Suprapubic skin (tissue), 4 donors: ENCODE results near the gene GNAT2. TPM values are rescaled to one million over a fixed set of nuclear protein-coding genes. Genes with fewer than 3 reads are reported as not detected.
A peak's percentile ranks its signal among the peaks of the same experiment; 100 is the strongest.

Experiments
- DNase-seq, 2 donors: peaks; one replicate each; pipeline ENCODE4 v3.0.0-alpha.2; 2019; ENCODE audit warnings: low spot score in 2 of 2
- H3K27ac ChIP-seq: fragments of 200-600 bp; sonication (generic); one replicate; pipeline ENCODE4 v1.5.1; 2019
- H3K27me3 ChIP-seq: fragments of 200-600 bp; sonication (generic); one replicate; pipeline ENCODE4 v1.5.1; 2019
- H3K36me3 ChIP-seq: fragments of 200-600 bp; sonication (generic); one replicate; pipeline ENCODE4 v1.5.1; 2019
- H3K4me1 ChIP-seq: fragments of 200-600 bp; sonication (generic); one replicate; pipeline ENCODE4 v1.5.1; 2019
- H3K4me3 ChIP-seq: fragments of 200-600 bp; sonication (generic); one replicate; pipeline ENCODE4 v1.5.1; 2019; ENCODE audit warnings: mild to moderate bottlenecking
- H3K9me3 ChIP-seq: fragments of 200-600 bp; sonication (generic); one replicate; pipeline ENCODE4 v1.5.1; 2019
- CTCF ChIP-seq, 2 donors: fragments of 200-600 bp in 1 of 2; fragments of 450-650 bp in 1 of 2; sonication (generic) in 1 of 2; IDR thresholded peaks; one replicate each; pipeline ENCODE4 v1.5.1; 2016 to 2019; ENCODE audit warnings: antibody characterized with exemption in 2 of 2, mild to moderate bottlenecking in 1 of 2, moderate library complexity in 1 of 2
- EP300 ChIP-seq: sonication (generic); formaldehyde crosslinking; IDR thresholded peaks from one replicate; pipeline ENCODE4 v1.6.1; 2017; ENCODE audit warnings: antibody characterized with exemption
- POLR2A ChIP-seq, 2 donors: fragments of 450-650 bp; IDR thresholded peaks; one replicate each; pipeline ENCODE4 v1.6.1; 2017; ENCODE audit warnings: antibody characterized with exemption in 2 of 2, mild to moderate bottlenecking in 2 of 2, moderate library complexity in 2 of 2
- POLR2AphosphoS5 ChIP-seq, 3 donors: sonication (generic); formaldehyde crosslinking; IDR thresholded peaks; one replicate each; pipeline ENCODE4 v1.6.1; 2017; ENCODE audit warnings: antibody characterized with exemption in 3 of 3
- WGBS: methylation state at CpG from one replicate; pipeline ENCODE4 v1.1.5; 2018; 5-methylcytosine and 5-hydroxymethylcytosine counted together
- total RNA-seq, 4 donors: library from RNA; depleted of rRNA; stranded (reverse); fragments of >200 nt; gene quantifications; one replicate each; pipeline ENCODE4 v1.1.0, GENCODE V29; 2016

GNAT2 gene
- total RNA-seq, 4 donors from 2014 or later = not detected

GRCh38 chr1:109650609-109651008, 31.2 kb upstream of the GNAT2 start:
- no peak overlapping the region for H3K4me3 ChIP-seq
- TF ChIP-seq CTCF (IDR thresholded peaks at IDR 0.05) (no peak), POLR2AphosphoS5 (IDR thresholded peaks at IDR 0.05) (no peak), POLR2A (IDR thresholded peaks at IDR 0.05) (no peak), EP300 (no peak)
- no peak overlapping the region for H3K27ac ChIP-seq
- peaks cover 9% of the 10 kb centered on the region for H3K4me1 ChIP-seq
- H3K9me3 ChIP-seq = no peaks in the 10 kb centered on the region
- no peaks in the 10 kb centered on the region for H3K27me3 ChIP-seq
- DNase-seq = no peak
- no peaks in the 10 kb centered on the region for H3K36me3 ChIP-seq
- 89% methylated on average over 3 of the region's 3 CpGs for WGBS

GRCh38 chr1:109649491-109649914, 30.1 kb upstream of the GNAT2 start:
- TF ChIP-seq CTCF (IDR thresholded peaks at IDR 0.05) (no peak), POLR2AphosphoS5 (IDR thresholded peaks at IDR 0.05) (no peak), EP300 (no peak), POLR2A (IDR thresholded peaks at IDR 0.05) (no peak)
- Histone ChIP-seq H3K36me3 (no peaks in the 10 kb centered on the region), H3K27me3 (no peaks in the 10 kb centered on the region), H3K4me3 (no peak overlapping the region), H3K9me3 (no peaks in the 10 kb centered on the region), H3K4me1 (no peaks in the 10 kb centered on the region), H3K27ac (no peak overlapping the region)
- no peak for DNase-seq
- 56% methylated on average over 4 of the region's 4 CpGs for WGBS

- no peaks in the 10 kb centered on the region for H3K27me3 ChIP-seq
- TF ChIP-seq POLR2A (IDR thresholded peaks at IDR 0.05) (no peak), EP300 (no peak), POLR2AphosphoS5 (IDR thresholded peaks at IDR 0.05) (no peak), CTCF (IDR thresholded peaks at IDR 0.05) (no peak)
- H3K4me3 ChIP-seq = no peak overlapping the region
- no peaks in the 10 kb centered on the region for H3K9me3 ChIP-seq
- H3K36me3 ChIP-seq = no peaks in the 10 kb centered on the region
- no peak for DNase-seq
- WGBS = no CpG with 5 or more reads among the region's 10 CpGs
- H3K4me1 ChIP-seq = peaks cover 11% of the 10 kb centered on the region
- no peak overlapping the region for H3K27ac ChIP-seq
Measured at GRCh38 chr1:109644670-109645069, 25.3 kb upstream of the GNAT2 start.

- H3K4me1 ChIP-seq = peaks cover 11% of the 10 kb centered on the region
- TF ChIP-seq CTCF (IDR thresholded peaks at IDR 0.05) (peak; percentile 40 to 83), POLR2AphosphoS5 (IDR thresholded peaks at IDR 0.05) (no peak)
- WGBS = 48% methylated on average over 21 of the region's 32 CpGs
- H3K36me3 ChIP-seq = no peaks in the 10 kb centered on the region
- H3K27ac ChIP-seq = no peak overlapping the region
- H3K4me3 ChIP-seq = no peak overlapping the region
- no peaks in the 10 kb centered on the region for H3K9me3 ChIP-seq
- H3K27me3 ChIP-seq = no peaks in the 10 kb centered on the region
- peak in 1 of 2 donors; percentile 86 for DNase-seq
Measured at GRCh38 chr1:109643385-109644230, 24.2 kb upstream of the GNAT2 start.

GRCh38 chr1:109642626-109643025, 23.2 kb upstream of the GNAT2 start:
- WGBS = 62% methylated on average over 3 of the region's 3 CpGs
- peaks cover 11% of the 10 kb centered on the region for H3K4me1 ChIP-seq
- DNase-seq = no peak
- no peak overlapping the region for H3K27ac ChIP-seq
- TF ChIP-seq EP300 = no peak
- no peak for TF ChIP-seq CTCF (IDR thresholded peaks at IDR 0.05)
- no peak for TF ChIP-seq POLR2A (IDR thresholded peaks at IDR 0.05)
- no peak for TF ChIP-seq POLR2AphosphoS5 (IDR thresholded peaks at IDR 0.05)
- no peaks in the 10 kb centered on the region for H3K36me3 ChIP-seq
- no peaks in the 10 kb centered on the region for H3K27me3 ChIP-seq
- no peaks in the 10 kb centered on the region for H3K9me3 ChIP-seq
- H3K4me3 ChIP-seq = no peak overlapping the region
